A549 (cell line): ENCODE measurements around the gene TNFAIP6. TPM values are rescaled to one million over a fixed set of nuclear protein-coding genes. Genes with fewer than 3 reads are reported as not detected.

ENCODE experiments used
- ATAC-seq, 2 experiments: fragments of 200-7000 bp in 1 of 2; fragments of >200 bp in 1 of 2; cut with Nextera tagmentation in 1 of 2; cut with Tn5 transposase in 1 of 2; 3 replicates each; pipeline versions ENCODE4 v1.8.0 to v1.9.1; 2018 to 2020; ENCODE audit warnings: mild to moderate bottlenecking in 1 of 2, moderate library complexity in 1 of 2
- CTCF ChIA-PET: fragments of 300-600 bp; sonication (Branson Sonifier 250); formaldehyde crosslinking; extraction: SDS; loops from one replicate; lab custom pipeline; 2021; ENCODE audit warnings: antibody characterized with exemption, inconsistent platforms; lab: Yijun Ruan, JAX
- POLR2A ChIA-PET: fragments of 350-600 bp; formaldehyde crosslinking; extraction: SDS; loops from one replicate; lab custom pipeline; 2021; ENCODE audit warnings: antibody characterized with exemption, inconsistent platforms; lab: Yijun Ruan, JAX
- DNase-seq, 2 experiments: peaks; one replicate each; pipeline versions ENCODE4 v3.0.0 to v3.0.0-alpha.2; 2011 to 2016; ENCODE audit warnings: low read depth in 1 of 2, low spot score in 1 of 2
- FAIRE-seq: peaks from 2 replicates; lab custom pipeline; 2011; peaks lifted over from hg19 to GRCh38; lab: Jason Lieb, UNC
- H3K27ac ChIP-seq, 2 experiments: fragments of >200 bp; sonication (Bioruptor Twin); formaldehyde crosslinking; 3 replicates each; pipeline ENCODE4 v1.5.1; 2016 to 2017
- H3K4me1 ChIP-seq: fragments of >200 bp; sonication (Bioruptor Twin); formaldehyde crosslinking; 3 replicates; pipeline ENCODE4 v1.6.1; 2016
- H3K4me2 ChIP-seq: fragments of >200 bp; sonication (Bioruptor Twin); formaldehyde crosslinking; 3 replicates; pipeline ENCODE4 v1.6.1; 2016
- H3K4me3 ChIP-seq: fragments of >200 bp; sonication (Bioruptor Twin); formaldehyde crosslinking; 3 replicates; pipeline ENCODE4 v1.5.1; 2016
- H3K9me3 ChIP-seq: fragments of >200 bp; sonication (Bioruptor Twin); formaldehyde crosslinking; 3 replicates; pipeline ENCODE4 v1.6.1; 2016
- ATOH8 ChIP-seq: fragments of 250-450 bp; sonication (Bioruptor Pico); IDR thresholded peaks from 2 replicates; pipeline ENCODE4 v1.5.0; 2020; ENCODE audit warnings: low read depth, mild to moderate bottlenecking, moderate library complexity
- BCL3 ChIP-seq: fragments of >200 bp; sonication (Bioruptor Twin); formaldehyde crosslinking; IDR thresholded peaks from 3 replicates; pipeline ENCODE4 v1.6.1; 2016
- BHLHE40 ChIP-seq: IDR thresholded peaks from 2 replicates; pipeline ENCODE4 v1.6.1; 2012; ENCODE audit warnings: low read depth, low read length, inconsistent platforms
- CEBPB ChIP-seq, 2 experiments: fragments of >200 bp in 1 of 2; sonication (Bioruptor Twin) in 1 of 2; formaldehyde crosslinking in 1 of 2; IDR thresholded peaks; 2 replicates each; pipeline ENCODE4 v1.6.1; 2012 to 2016
- CHD2 ChIP-seq: fragments of 150-350 bp; IDR thresholded peaks from 2 replicates; pipeline ENCODE4 v1.6.1; 2014; ENCODE audit warnings: low read length; ENCODE audit not compliant: partially characterized antibody
- CTCF ChIP-seq: fragments of >200 bp; sonication (Bioruptor Twin); formaldehyde crosslinking; IDR thresholded peaks from 3 replicates; pipeline ENCODE4 v1.5.1; 2016
- E2F6 ChIP-seq: IDR thresholded peaks from 2 replicates; pipeline ENCODE4 v1.6.1; 2012; ENCODE audit warnings: low read depth, borderline replicate concordance
- EHMT2 ChIP-seq: fragments of 200-600 bp; sonication (generic); IDR thresholded peaks from 2 replicates; pipeline ENCODE4 v1.6.1; 2016; ENCODE audit warnings: antibody characterized with exemption, low read depth, mild to moderate bottlenecking, moderate library complexity
- ELK1 ChIP-seq: fragments of 150-350 bp; IDR thresholded peaks from 2 replicates; pipeline ENCODE4 v1.6.1; 2014; ENCODE audit warnings: low read depth, mild to moderate bottlenecking, low read length
- EP300 ChIP-seq, 2 experiments: fragments of >200 bp; sonication (Bioruptor Twin); formaldehyde crosslinking; IDR thresholded peaks; 2 replicates in 1 of 2; 3 replicates in 1 of 2; pipeline ENCODE4 v1.6.1; 2016 to 2017
- ESRRA ChIP-seq: fragments of 150-350 bp; IDR thresholded peaks from 2 replicates; pipeline ENCODE4 v1.6.1; 2014; ENCODE audit warnings: mild to moderate bottlenecking, low read length, borderline replicate concordance
- FOSB ChIP-seq: fragments of 250-450 bp; sonication (Bioruptor Pico); IDR thresholded peaks from 2 replicates; pipeline ENCODE4 v1.5.0; 2020; ENCODE audit warnings: mild to moderate bottlenecking, moderate library complexity
- FOXS1 ChIP-seq: fragments of 250-450 bp; sonication (Bioruptor Pico); IDR thresholded peaks from 2 replicates; pipeline ENCODE4 v1.5.0; 2020; ENCODE audit warnings: mild to moderate bottlenecking, moderate library complexity
- GATA3 ChIP-seq: IDR thresholded peaks from 2 replicates; pipeline ENCODE4 v1.6.1; 2012; ENCODE audit warnings: borderline replicate concordance
- HEYL ChIP-seq: fragments of 250-450 bp; sonication (Bioruptor Pico); IDR thresholded peaks from 2 replicates; pipeline ENCODE4 v1.8.0; 2021; ENCODE audit warnings: mild to moderate bottlenecking, moderate library complexity
- HOXB5 ChIP-seq: fragments of 250-450 bp; sonication (Bioruptor Pico); IDR thresholded peaks from 2 replicates; pipeline ENCODE4 v1.5.0; 2020; ENCODE audit warnings: mild to moderate bottlenecking, moderate library complexity
- JUN ChIP-seq, 2 experiments: fragments of >200 bp; sonication (Bioruptor Twin); formaldehyde crosslinking; IDR thresholded peaks; 2 replicates in 1 of 2; 3 replicates in 1 of 2; pipeline ENCODE4 v1.6.1; 2016 to 2017
- MAFK ChIP-seq: fragments of 450-650 bp; IDR thresholded peaks from 2 replicates; pipeline ENCODE4 v1.6.1; 2014; ENCODE audit not compliant: partially characterized antibody
- MAX ChIP-seq: IDR thresholded peaks from 2 replicates; pipeline ENCODE4 v1.6.1; 2012
- MYC ChIP-seq: IDR thresholded peaks from 2 replicates; pipeline ENCODE4 v1.6.1; 2012; ENCODE audit warnings: mild to moderate bottlenecking, inconsistent platforms, low read length, improper control_type of control experiment, borderline replicate concordance
- NPAS2 ChIP-seq: fragments of 250-450 bp; sonication (Bioruptor Pico); IDR thresholded peaks from 2 replicates; pipeline ENCODE4 v1.8.0; 2022; ENCODE audit warnings: mild to moderate bottlenecking, moderate library complexity, borderline replicate concordance
- NR3C1 ChIP-seq: fragments of >200 bp; sonication (Bioruptor Twin); formaldehyde crosslinking; IDR thresholded peaks from 3 replicates; pipeline ENCODE4 v1.6.1; 2017
- PBX3 ChIP-seq: IDR thresholded peaks from 2 replicates; pipeline ENCODE4 v1.6.1; 2012
- PHF8 ChIP-seq: fragments of 200-600 bp; sonication (generic); IDR thresholded peaks from 2 replicates; pipeline ENCODE4 v1.6.1; 2016; ENCODE audit warnings: low read depth, mild to moderate bottlenecking, antibody characterized with exemption, moderate library complexity, borderline replicate concordance
- RARB ChIP-seq: fragments of 250-450 bp; sonication (Bioruptor Pico); IDR thresholded peaks from 2 replicates; pipeline ENCODE4 v1.8.0; 2021; ENCODE audit warnings: mild to moderate bottlenecking, moderate library complexity
- RNF2 ChIP-seq: fragments of 200-600 bp; sonication (generic); IDR thresholded peaks from 2 replicates; pipeline ENCODE4 v1.6.1; 2016; ENCODE audit warnings: low read depth, mild to moderate bottlenecking, antibody characterized with exemption, moderate library complexity, borderline replicate concordance
- TFCP2L1 ChIP-seq: fragments of 250-450 bp; sonication (Bioruptor Pico); IDR thresholded peaks from 2 replicates; pipeline ENCODE4 v1.5.0; 2021; ENCODE audit warnings: mild to moderate bottlenecking
- TP53 ChIP-seq: fragments of 250-450 bp; sonication (Bioruptor Pico); IDR thresholded peaks from 2 replicates; pipeline ENCODE4 v1.5.0; 2021; ENCODE audit warnings: mild to moderate bottlenecking, moderate library complexity
- ZC3H11A ChIP-seq: fragments of 450-650 bp; IDR thresholded peaks from 2 replicates; pipeline ENCODE4 v1.6.1; 2014; ENCODE audit warnings: antibody characterized with exemption, mild to moderate bottlenecking
- ZFP36 ChIP-seq: fragments of 450-650 bp; IDR thresholded peaks from 2 replicates; pipeline ENCODE4 v1.6.1; 2014; ENCODE audit warnings: borderline replicate concordance; ENCODE audit not compliant: partially characterized antibody
- ZSCAN20 ChIP-seq: fragments of 250-450 bp; sonication (Bioruptor Pico); IDR thresholded peaks from 2 replicates; pipeline ENCODE4 v1.8.0; 2022; ENCODE audit warnings: mild to moderate bottlenecking, moderate library complexity
- WGBS: methylation state at CpG from one replicate; pipeline ENCODE4 v1.1.6; 2017; ENCODE audit errors: missing lambda C conversion rate; 5-methylcytosine and 5-hydroxymethylcytosine counted together
- polyA plus RNA-seq, 4 experiments: library from polyadenylated mRNA; depleted of rRNA in 3 of 4; stranded (reverse); fragments of >200 nt; fragmentation: RNase III in 1 of 4; extraction: RNeasy Plus Mini Kit Qiagen cat#74134 plus additional on column Dnase treatment in 1 of 4; gene quantifications; 2 replicates in 3 of 4; 3 replicates in 1 of 4; pipeline ENCODE4 v1.2.3, GENCODE V29; 2011 to 2017

Gene TNFAIP6
- polyA plus RNA-seq, 2 of the 4 experiments (the other 2 are of a cell fraction): 3.3 to 4.5 TPM

GRCh38 chr2:151405376-151405775, 48.0 kb downstream of the TNFAIP6 start:
- Histone ChIP-seq H3K27ac (no peak overlapping the region), H3K9me3 (no peaks in the 10 kb centered on the region), H3K4me2 (no peak overlapping the region), H3K4me1 (no peaks in the 10 kb centered on the region), H3K4me3 (no peak overlapping the region)
- no peak for ATAC-seq
- POLR2A ChIA-PET: no interaction called here
- TF ChIP-seq ATOH8 (CRISPR knock-in tag) (no peak), HOXB5 (CRISPR knock-in tag) (no peak), GATA3 (no peak), ZFP36 (no peak), CHD2 (no peak), RARB (no peak), BCL3 (no peak), NPAS2 (CRISPR knock-in tag) (no peak), PHF8 (no peak), JUN (IDR thresholded peaks at IDR 0.05) (no peak), FOXS1 (CRISPR knock-in tag) (no peak), ZC3H11A (no peak), EP300 (IDR thresholded peaks at IDR 0.05) (no peak), ZSCAN20 (CRISPR knock-in tag) (no peak), FOSB (CRISPR knock-in tag) (no peak), ELK1 (no peak), TFCP2L1 (CRISPR knock-in tag) (no peak), MYC (no peak), ESRRA (no peak), TP53 (CRISPR knock-in tag) (no peak)
- FAIRE-seq: no peak
- CTCF ChIA-PET: no interaction called here
- no peak for DNase-seq
- WGBS: 60% methylated on average over 4 of the region's 4 CpGs

- Histone ChIP-seq H3K27ac (no peak overlapping the region), H3K4me1 (peaks cover 8% of the 10 kb centered on the region)
- no peak for ATAC-seq
- TF ChIP-seq PBX3 (no peak), EP300 (IDR thresholded peaks at IDR 0.05) (no peak), E2F6 (no peak), HEYL (CRISPR knock-in tag) (no peak), CTCF (no peak), HOXB5 (CRISPR knock-in tag) (no peak), NPAS2 (CRISPR knock-in tag) (no peak), ESRRA (no peak), PHF8 (no peak), MAX (no peak), FOXS1 (CRISPR knock-in tag) (no peak), TP53 (CRISPR knock-in tag) (no peak), BHLHE40 (no peak), NR3C1 (no peak), GATA3 (no peak), MAFK (no peak), EHMT2 (no peak), CEBPB (IDR thresholded peaks at IDR 0.05) (no peak), RNF2 (no peak)
- TF ChIP-seq, all 56 proteins: peak for 0
- no peak for DNase-seq
- ChIA-PET POLR2A (no interaction called here), CTCF (interaction anchor here (1.6 kb wide), 1 partner anchor 14 kb away, joined by 3 read pairs; no protein-coding TSS in a partner anchor)
- no peak for FAIRE-seq
- Histone ChIP-seq H3K4me2 (no peak overlapping the region), H3K9me3 (no peaks in the 10 kb centered on the region), H3K4me3 (no peak overlapping the region)
These were observed 49.9 kb downstream of the TNFAIP6 start for GRCh38 chr2:151407281-151407680.
